KMS-11 (cell line): ENCODE data around the gene ESCO1.

Experiments
- H2AFZ ChIP-seq: fragments of 200-600 bp; sonication (generic); 2 replicates; pipeline ENCODE4 v1.6.1; 2016; ENCODE audit warnings: antibody characterized with exemption, mixed run types, low read depth
- H3K27ac ChIP-seq: fragments of 200-600 bp; sonication (generic); 2 replicates; pipeline ENCODE4 v1.6.1; 2016; ENCODE audit warnings: mild to moderate bottlenecking, mixed run types
- H3K27me3 ChIP-seq: fragments of 200-600 bp; sonication (generic); 2 replicates; pipeline ENCODE4 v1.6.1; 2017; ENCODE audit warnings: mild to moderate bottlenecking, low read depth, mixed run types, moderate library complexity; ENCODE audit not compliant: insufficient read depth
- H3K36me3 ChIP-seq: fragments of 200-600 bp; sonication (generic); 2 replicates; pipeline ENCODE4 v1.6.1; 2017; ENCODE audit warnings: mild to moderate bottlenecking, mixed run types; ENCODE audit not compliant: insufficient read depth
- H3K4me1 ChIP-seq: fragments of 200-600 bp; sonication (generic); 2 replicates; pipeline ENCODE4 v1.6.1; 2016; ENCODE audit warnings: mild to moderate bottlenecking, low read depth, mixed run types; ENCODE audit not compliant: poor library complexity, severe bottlenecking
- H3K4me2 ChIP-seq: fragments of 200-600 bp; sonication (generic); 2 replicates; pipeline ENCODE4 v1.7.0; 2016; ENCODE audit warnings: mild to moderate bottlenecking, mixed run types
- H3K4me3 ChIP-seq: fragments of 200-600 bp; sonication (generic); IDR thresholded peaks from 2 replicates; pipeline ENCODE4 v1.6.1; 2017; ENCODE audit warnings: low read depth, low read length, mixed read lengths; ENCODE audit not compliant: insufficient read depth
- H3K79me2 ChIP-seq: fragments of 200-600 bp; sonication (generic); 2 replicates; pipeline ENCODE4 v1.6.1; 2016; ENCODE audit warnings: low read depth, mixed run types; ENCODE audit not compliant: insufficient read depth
- H3K9ac ChIP-seq: fragments of 200-600 bp; sonication (generic); 2 replicates; pipeline ENCODE4 v1.6.1; 2016; ENCODE audit warnings: mild to moderate bottlenecking, mixed run types
- H4K20me1 ChIP-seq: fragments of 200-600 bp; sonication (generic); 2 replicates; pipeline ENCODE4 v1.6.1; 2016; ENCODE audit warnings: mild to moderate bottlenecking, mixed run types; ENCODE audit not compliant: insufficient read depth
- CTCF ChIP-seq: fragments of 200-600 bp; sonication (generic); conservative IDR thresholded peaks from 2 replicates; pipeline ENCODE4 v1.6.1; 2017; ENCODE audit warnings: low read depth, mild to moderate bottlenecking, antibody characterized with exemption, low read length, moderate library complexity, mixed read lengths

Gene ESCO1

GRCh38 chr18:21486905-21487437, 113.5 kb downstream of the ESCO1 start:
- no peak overlapping the region for H3K4me3 ChIP-seq
- H3K4me1 ChIP-seq: peaks cover 9% of the 10 kb centered on the region

GRCh38 chr18:21484851-21485636, 115.5 kb downstream of the ESCO1 start:
- H3K27ac ChIP-seq: no peak overlapping the region
- peaks cover 9% of the 10 kb centered on the region for H3K4me1 ChIP-seq
- H3K4me3 ChIP-seq: no peak overlapping the region
- H3K9ac ChIP-seq: no peak overlapping the region
- no peaks in the 10 kb centered on the region for H4K20me1 ChIP-seq
- H3K27me3 ChIP-seq: no peaks in the 10 kb centered on the region
- H2AFZ ChIP-seq: no peak overlapping the region
- no peaks in the 10 kb centered on the region for H3K36me3 ChIP-seq
- no peak overlapping the region; the same call in 1 of the 2 replicates for H3K4me2 ChIP-seq
- no peak for TF ChIP-seq CTCF
- H3K79me2 ChIP-seq: no peaks in the 10 kb centered on the region

More at GRCh38 chr18:21486905-21487437, 113.5 kb downstream of the ESCO1 start:
- H3K9ac ChIP-seq: no peak overlapping the region
- H4K20me1 ChIP-seq: no peaks in the 10 kb centered on the region
- no peak overlapping the region for H3K27ac ChIP-seq
- no peaks in the 10 kb centered on the region for H3K79me2 ChIP-seq
- no peaks in the 10 kb centered on the region for H3K27me3 ChIP-seq
- H3K36me3 ChIP-seq: no peaks in the 10 kb centered on the region
- no peak overlapping the region for H2AFZ ChIP-seq
- TF ChIP-seq CTCF: no peak
- H3K4me2 ChIP-seq: no peak overlapping the region

GRCh38 chr18:21483051-21483450, 117.5 kb downstream of the ESCO1 start:
- TF ChIP-seq CTCF: no peak
- Histone ChIP-seq H3K4me3 (no peak overlapping the region), H3K36me3 (no peaks in the 10 kb centered on the region), H3K4me2 (no peak overlapping the region), H2AFZ (no peak overlapping the region), H3K27me3 (no peaks in the 10 kb centered on the region), H3K27ac (no peak overlapping the region), H4K20me1 (no peaks in the 10 kb centered on the region), H3K4me1 (peaks cover 9% of the 10 kb centered on the region), H3K79me2 (no peaks in the 10 kb centered on the region), H3K9ac (no peak overlapping the region)

- Histone ChIP-seq H2AFZ (no peak overlapping the region), H3K4me1 (peaks cover 9% of the 10 kb centered on the region), H3K79me2 (no peaks in the 10 kb centered on the region), H3K27me3 (no peaks in the 10 kb centered on the region), H3K27ac (no peak overlapping the region), H3K4me2 (no peak overlapping the region), H3K4me3 (no peak overlapping the region), H3K36me3 (no peaks in the 10 kb centered on the region), H3K9ac (no peak overlapping the region), H4K20me1 (no peaks in the 10 kb centered on the region)
- TF ChIP-seq CTCF: no peak
Observed at GRCh38 chr18:21481739-21482138, 118.8 kb downstream of the ESCO1 start.
